GM19099 (cell line): ENCODE results near the gene TMEM255A.

Source experiments
- POLR2A ChIP-seq: IDR thresholded peaks from 3 replicates; pipeline ENCODE4 v1.6.1; 2011; ENCODE audit warnings: low read depth; ENCODE audit not compliant: insufficient read length; ENCODE audit errors: extremely low read depth

Gene TMEM255A

GRCh38 chrX:120315776-120316175, 4.5 kb upstream of the TMEM255A start:
- no peak for TF ChIP-seq POLR2A

GRCh38 chrX:120311727-120312063, 434 bp upstream of the TMEM255A start:
- no peak for TF ChIP-seq POLR2A

- TF ChIP-seq POLR2A: no peak
Measured at GRCh38 chrX:120309873-120310705, 1.2 kb downstream of the TMEM255A start.

- TF ChIP-seq POLR2A: peak; percentile 27
Measured at GRCh38 chrX:120308959-120309872, 2.0 kb downstream of the TMEM255A start.

- no peak for TF ChIP-seq POLR2A
Measured at GRCh38 chrX:120308558-120308957, 2.7 kb downstream of the TMEM255A start.

- no peak for TF ChIP-seq POLR2A
Measured at GRCh38 chrX:120306630-120307029, 4.6 kb downstream of the TMEM255A start.

- no peak for TF ChIP-seq POLR2A
Measured at GRCh38 chrX:120305531-120306141, 5.6 kb downstream of the TMEM255A start.

- no peak for TF ChIP-seq POLR2A
Measured at GRCh38 chrX:120304256-120304655, 7.0 kb downstream of the TMEM255A start.

- no peak for TF ChIP-seq POLR2A
Measured at GRCh38 chrX:120302434-120302833, 8.8 kb downstream of the TMEM255A start.

GRCh38 chrX:120301960-120302359, 9.3 kb downstream of the TMEM255A start:
- no peak for TF ChIP-seq POLR2A

- TF ChIP-seq POLR2A: no peak
Measured at GRCh38 chrX:120301497-120301896, 9.8 kb downstream of the TMEM255A start.

GRCh38 chrX:120299928-120300327, 11.3 kb downstream of the TMEM255A start:
- no peak for TF ChIP-seq POLR2A

GRCh38 chrX:120297923-120298322, 13.3 kb downstream of the TMEM255A start:
- TF ChIP-seq POLR2A: no peak

- TF ChIP-seq POLR2A: no peak
Measured at GRCh38 chrX:120294651-120295050, 16.6 kb downstream of the TMEM255A start.

- no peak for TF ChIP-seq POLR2A
Measured at GRCh38 chrX:120293015-120293414, 18.2 kb downstream of the TMEM255A start.
